Adrenal gland (tissue), 5 donors: Measurements from ENCODE around the gene GIMD1.

Experiments used
- POLR2A ChIP-seq, 2 donors: fragments of 450-650 bp; IDR thresholded peaks; one replicate each; pipeline ENCODE4 v1.6.1; 2017; ENCODE audit warnings: antibody characterized with exemption in 2 of 2, mild to moderate bottlenecking in 2 of 2, moderate library complexity in 1 of 2
- TF ChIP-seq, protein P1 (sequence below), 6 experiments: fragments of 450-650 bp in 4 of 6; fragments of 200-600 bp in 2 of 6; sonication (generic) in 1 of 6; IDR thresholded peaks; 1 replicate in 5 of 6; 2 replicates in 1 of 6; pipeline versions ENCODE4 v1.5.1 to v1.8.0; 2016 to 2021; ENCODE audit warnings: antibody characterized with exemption in 6 of 6, mild to moderate bottlenecking in 2 of 6, moderate library complexity in 1 of 6
- donor health status: DM: no; HTN: no; CAD: no.

DNA sequence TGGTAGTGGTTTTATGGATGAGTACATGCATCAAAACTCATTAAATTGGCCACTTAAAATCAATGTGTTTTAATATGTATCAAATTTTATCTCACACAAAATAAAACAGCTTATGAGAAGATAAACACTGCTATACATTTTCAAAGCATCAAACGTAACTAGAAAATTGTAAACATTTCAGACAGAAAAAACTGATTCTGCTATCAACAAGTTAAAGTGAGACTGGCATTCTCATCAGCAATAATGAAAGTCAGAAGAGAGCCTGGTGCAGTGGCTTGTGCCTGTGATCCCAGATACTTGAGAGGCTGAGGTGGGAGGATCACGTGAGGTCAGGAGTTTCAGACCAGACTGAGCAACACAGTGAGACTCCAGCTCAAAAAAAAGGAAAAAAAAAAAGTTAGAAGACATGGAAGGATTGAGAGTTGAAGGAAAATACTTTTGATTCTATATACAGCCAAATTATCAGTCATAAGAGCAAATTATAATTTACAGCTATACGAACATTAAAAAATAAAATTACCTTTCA is 55.5 kb downstream of the GIMD1 start:
- TF ChIP-seq, protein P1, sequence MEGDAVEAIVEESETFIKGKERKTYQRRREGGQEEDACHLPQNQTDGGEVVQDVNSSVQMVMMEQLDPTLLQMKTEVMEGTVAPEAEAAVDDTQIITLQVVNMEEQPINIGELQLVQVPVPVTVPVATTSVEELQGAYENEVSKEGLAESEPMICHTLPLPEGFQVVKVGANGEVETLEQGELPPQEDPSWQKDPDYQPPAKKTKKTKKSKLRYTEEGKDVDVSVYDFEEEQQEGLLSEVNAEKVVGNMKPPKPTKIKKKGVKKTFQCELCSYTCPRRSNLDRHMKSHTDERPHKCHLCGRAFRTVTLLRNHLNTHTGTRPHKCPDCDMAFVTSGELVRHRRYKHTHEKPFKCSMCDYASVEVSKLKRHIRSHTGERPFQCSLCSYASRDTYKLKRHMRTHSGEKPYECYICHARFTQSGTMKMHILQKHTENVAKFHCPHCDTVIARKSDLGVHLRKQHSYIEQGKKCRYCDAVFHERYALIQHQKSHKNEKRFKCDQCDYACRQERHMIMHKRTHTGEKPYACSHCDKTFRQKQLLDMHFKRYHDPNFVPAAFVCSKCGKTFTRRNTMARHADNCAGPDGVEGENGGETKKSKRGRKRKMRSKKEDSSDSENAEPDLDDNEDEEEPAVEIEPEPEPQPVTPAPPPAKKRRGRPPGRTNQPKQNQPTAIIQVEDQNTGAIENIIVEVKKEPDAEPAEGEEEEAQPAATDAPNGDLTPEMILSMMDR (IDR thresholded peaks at IDR 0.05): no peak
- TF ChIP-seq POLR2A (IDR thresholded peaks at IDR 0.05): no peak
